GM13976 (cell line): ENCODE results near the gene GPR55.

Experiments
- DNase-seq: peaks from one replicate; pipeline ENCODE4 v3.0.0; 2012; ENCODE audit warnings: low spot score
- CTCF ChIP-seq: IDR thresholded peaks from 2 replicates; pipeline ENCODE4 v1.5.1; 2012; ENCODE audit warnings: borderline replicate concordance, mild to moderate bottlenecking; ENCODE audit not compliant: insufficient read depth; ENCODE audit errors: extremely low read depth, missing control alignments, control extremely low read depth
- in situ Hi-C: fragments of 300-500 bp; cut with MboI; formaldehyde crosslinking; loops from one replicate; pipeline ENCODE4 v1.12.0; 2022; ENCODE audit warnings: low sequenced_read_pairs, mixed read lengths, inconsistent platforms; ENCODE audit not compliant: unreplicated experiment

The GPR55 gene

GRCh38 chr2:230929381-230930148 is 4.5 kb upstream of the GPR55 start:
- in situ Hi-C loops = no loop called here
- TF ChIP-seq CTCF = no peak
- no peak for DNase-seq

DNA sequence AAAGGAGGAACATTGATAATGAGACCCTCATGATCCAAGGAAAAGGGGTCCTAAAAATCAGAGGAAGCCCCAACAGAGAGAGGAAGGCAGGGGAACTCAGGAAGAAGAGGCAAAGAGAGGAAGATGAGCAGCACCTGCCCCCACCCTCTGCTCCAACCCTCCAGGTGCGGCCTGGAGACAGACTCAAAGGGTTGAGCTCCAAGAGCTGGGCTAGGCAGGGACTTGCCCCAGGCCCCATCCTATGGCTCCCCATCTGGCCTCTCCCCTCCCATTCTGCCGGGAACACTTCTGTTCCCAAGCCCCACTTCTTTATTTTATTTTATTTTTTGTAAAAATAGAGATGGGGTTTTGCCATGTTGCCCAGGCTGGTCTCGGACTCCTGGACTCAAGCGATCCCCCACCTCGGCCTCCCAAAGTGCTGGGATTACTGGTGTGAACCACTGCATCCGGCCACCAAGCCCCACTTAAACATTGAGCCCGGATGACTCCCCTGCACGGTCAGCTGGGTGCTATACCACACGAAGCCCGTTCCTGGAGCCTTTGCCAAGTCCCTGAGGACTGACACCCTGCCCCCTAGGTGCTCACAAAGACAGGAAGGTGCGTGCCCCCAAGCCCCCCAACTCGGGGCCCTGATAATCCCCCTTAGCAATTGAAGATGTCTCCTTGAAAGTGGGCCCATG is 3.8 kb upstream of the GPR55 start:
- in situ Hi-C loops = no loop called here
- TF ChIP-seq CTCF = no peak
- DNase-seq = no peak

DNA sequence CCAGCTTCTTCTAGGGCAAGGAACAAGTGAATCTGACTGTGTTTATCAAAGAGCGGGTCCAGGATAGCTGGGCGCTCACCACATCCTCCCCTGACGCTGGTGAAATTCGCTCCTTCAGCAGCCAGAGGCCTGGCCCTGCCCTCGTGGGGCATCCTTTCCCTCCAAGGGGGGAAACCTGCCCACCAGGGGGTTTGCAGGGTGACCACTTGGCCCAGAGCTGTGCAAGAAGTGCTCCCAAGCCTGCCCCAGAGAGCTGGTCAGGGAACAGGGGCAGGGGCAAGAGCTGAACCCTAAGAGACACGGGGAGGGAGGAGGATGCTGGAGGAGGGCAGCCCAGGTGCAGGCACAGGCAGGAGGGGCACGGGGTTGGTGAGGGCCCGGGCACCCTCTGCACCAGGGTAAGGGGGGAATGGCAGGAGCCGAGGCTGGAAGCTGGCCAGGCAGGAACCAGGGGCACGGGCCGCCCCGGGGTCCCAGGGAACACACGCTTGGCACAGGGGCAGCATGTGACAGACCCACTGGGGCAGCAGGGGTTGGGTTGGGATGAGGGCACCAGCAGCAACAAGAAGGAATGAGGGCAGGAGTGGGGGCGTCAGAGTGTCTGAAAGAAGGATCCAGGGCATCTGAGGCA is 2.8 kb upstream of the GPR55 start:
- TF ChIP-seq CTCF = no peak
- no peak for DNase-seq
- in situ Hi-C loops = no loop called here

DNA sequence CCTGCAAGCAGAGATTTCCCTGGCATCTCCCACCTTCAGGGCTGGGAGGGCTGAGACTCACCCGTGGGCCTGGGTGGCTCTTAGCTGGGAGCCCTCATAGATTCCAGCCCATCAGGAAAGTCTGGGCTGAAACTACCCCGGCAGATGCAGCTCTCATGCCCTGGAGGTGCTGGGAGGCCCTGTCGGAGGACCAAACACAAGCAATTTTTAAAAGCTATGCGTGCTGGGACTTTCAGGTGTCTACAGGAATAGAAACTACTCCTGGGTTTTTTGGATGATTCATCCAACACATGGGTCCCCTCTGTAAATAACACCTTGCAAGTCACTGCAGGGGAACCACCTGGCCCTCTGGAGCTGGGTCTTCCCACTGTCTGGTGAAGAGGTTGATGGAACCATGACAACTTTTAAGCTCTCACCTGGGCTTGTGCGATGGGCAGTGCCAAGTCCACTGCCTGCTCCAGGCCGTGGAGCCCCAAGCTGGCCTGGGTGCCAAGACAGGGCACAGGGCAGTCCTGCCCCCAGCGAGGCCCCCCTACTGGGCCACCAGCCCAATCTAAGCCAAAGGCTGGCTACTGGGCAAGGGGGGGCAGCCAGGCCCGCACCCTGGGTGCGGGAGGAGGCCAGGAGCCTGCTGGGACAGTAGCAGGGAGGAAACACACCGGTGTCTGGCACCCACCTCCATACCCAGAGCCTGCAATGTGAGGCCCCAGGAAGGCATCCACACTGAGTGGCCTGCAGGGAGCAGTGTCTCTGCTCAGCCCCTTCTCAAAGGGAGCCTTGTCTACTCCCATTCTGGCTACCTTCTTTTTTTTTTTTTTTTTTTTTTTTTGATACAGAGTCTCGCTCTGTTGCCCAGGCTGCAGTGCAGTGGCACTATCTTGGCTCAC is 1.1 kb upstream of the GPR55 start:
- peak; percentile 76 for DNase-seq
- in situ Hi-C loops = no loop called here
- TF ChIP-seq CTCF = peak; percentile 24

DNA sequence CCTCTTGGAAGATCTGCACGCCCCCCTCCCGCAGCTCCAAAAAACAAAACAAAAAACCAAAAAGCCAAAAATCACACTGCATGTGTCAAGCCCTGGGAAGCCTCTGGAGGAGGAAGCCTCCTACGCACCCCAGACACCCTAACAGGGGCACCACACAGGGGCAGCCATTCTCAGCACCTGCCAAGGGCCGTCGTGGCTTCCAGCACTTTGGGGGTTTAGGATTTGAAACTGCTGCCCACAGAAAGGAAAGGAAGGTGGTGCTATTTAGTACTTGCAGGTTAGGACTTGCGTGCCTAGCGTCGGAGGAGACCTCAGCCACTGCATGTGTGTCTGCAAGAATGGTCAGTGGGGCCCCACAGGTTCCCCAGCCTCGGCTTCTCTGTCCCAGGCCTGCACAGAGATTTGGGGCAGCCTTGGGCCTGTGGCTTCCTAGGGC is 419 bp upstream of the GPR55 start:
- in situ Hi-C loops = no loop called here
- peak; percentile 66 for DNase-seq
- no peak for TF ChIP-seq CTCF

DNA sequence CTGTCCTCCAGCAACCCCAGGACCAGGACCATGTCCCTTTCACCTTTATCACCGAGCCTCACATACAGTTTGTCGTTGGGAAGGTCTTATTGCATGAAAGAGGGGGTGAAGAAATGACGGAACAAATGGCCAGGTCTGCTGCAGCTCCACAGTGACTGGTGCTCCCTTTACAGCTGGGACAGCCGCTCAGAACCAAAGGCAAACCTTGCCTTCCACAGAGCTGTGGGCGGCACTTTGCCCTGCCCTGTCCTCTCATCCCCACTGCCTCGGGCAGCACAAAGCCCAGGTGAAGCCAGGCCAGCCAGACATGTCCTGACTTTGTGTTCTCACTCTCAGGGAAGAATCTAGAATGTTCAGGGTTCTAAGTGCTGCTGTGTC is 961 bp downstream of the GPR55 start:
- DNase-seq = no peak
- in situ Hi-C loops = no loop called here
- no peak for TF ChIP-seq CTCF
